Activated B cell treated with CpG ODN at 0.5 μM for 24 hours (primary cell): ENCODE results near the gene SLC19A1. TPM values are rescaled to one million over a fixed set of nuclear protein-coding genes. Genes with fewer than 3 reads are reported as not detected.

Experiments
- ATAC-seq: fragments of 200-7000 bp; cut with Tn5 transposase; one replicate; pipeline ENCODE4 v1.10.0; 2021; ENCODE audit warnings: low read depth, mild to moderate bottlenecking, moderate library complexity
- CTCF ChIA-PET: fragments of 350-600 bp; sonication (Branson Sonifier 250); formaldehyde crosslinking; loops from one replicate; lab custom pipeline; 2021; ENCODE audit warnings: antibody characterized with exemption; lab: Charles Lee
- POLR2A ChIA-PET: fragments of 350-600 bp; sonication (Branson Sonifier 250); formaldehyde crosslinking; loops from one replicate; lab custom pipeline; 2021; ENCODE audit warnings: antibody characterized with exemption; lab: Charles Lee
- DNase-seq: peaks from one replicate; pipeline ENCODE4 v3.0.0; 2022
- H3K27ac Mint-ChIP-seq: one replicate; pipeline ENCODE4 v1.8.0; 2020; ENCODE audit warnings: mixed read lengths
- H3K27me3 Mint-ChIP-seq: one replicate; pipeline ENCODE4 v1.8.0; 2021; ENCODE audit warnings: mixed read lengths
- H3K36me3 Mint-ChIP-seq: one replicate; pipeline ENCODE4 v1.8.0; 2021; ENCODE audit warnings: low read depth, mixed read lengths
- H3K4me1 Mint-ChIP-seq: one replicate; pipeline ENCODE4 v1.8.0; 2021; ENCODE audit warnings: mixed read lengths
- H3K4me3 Mint-ChIP-seq: one replicate; pipeline ENCODE4 v1.8.0; 2020; ENCODE audit warnings: mild to moderate bottlenecking, mixed read lengths
- H3K9me3 Mint-ChIP-seq: one replicate; pipeline ENCODE4 v1.8.0; 2020; ENCODE audit warnings: mixed read lengths
- intact Hi-C: fragments of 100-400 bp; cut with micrococcal nuclease; formaldehyde crosslinking; loops from one replicate; pipeline ENCODE4 v1.15.1; 2024
- total RNA-seq: library from RNA; stranded (reverse); gene quantifications from 2 replicates; pipeline ENCODE4 v1.2.3, GENCODE V29; 2022
- TF ChIP-seq, protein P1 (sequence below): fragments of 200-600 bp; IDR thresholded peaks from one replicate; pipeline ENCODE4 v1.8.0; 2022; ENCODE audit warnings: antibody characterized with exemption, mild to moderate bottlenecking

SLC19A1 gene
- total RNA-seq, 1 donor from 2014 or later: 10.7 TPM

DNA sequence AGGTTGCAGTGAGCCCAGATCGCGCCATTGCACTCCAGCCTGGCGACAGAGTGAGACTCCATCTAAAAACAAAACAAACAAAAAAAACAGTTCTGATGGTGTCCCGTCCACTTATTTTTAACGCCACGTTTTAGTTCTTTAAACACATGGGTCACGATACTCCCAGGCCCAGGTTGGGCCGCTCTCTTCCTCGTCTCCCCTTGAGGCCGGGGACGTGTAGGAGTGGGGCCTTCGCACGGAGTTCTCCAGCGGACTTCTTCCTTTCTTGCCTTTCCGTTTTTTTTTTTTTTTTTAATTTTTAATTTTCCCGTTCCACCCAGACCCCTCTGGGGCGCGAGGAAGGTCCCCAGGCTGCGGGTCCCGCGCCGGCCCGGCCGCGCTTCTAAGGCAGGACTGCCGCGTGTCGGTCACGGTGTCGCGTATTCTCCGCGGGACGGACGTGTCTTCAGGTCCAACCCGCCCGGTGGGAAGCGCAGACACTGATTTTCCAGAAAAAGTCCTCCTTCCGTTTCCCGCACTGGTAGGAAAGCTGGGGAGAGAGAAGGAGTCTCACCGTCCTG, 47.5 kb upstream of the SLC19A1 start:
- intact Hi-C loops: loop anchor here (1.0 kb wide), 1 partner anchor 47 kb away; the partner anchor contains the start of gene SLC19A1
- POLR2A ChIA-PET: interaction anchor here (1.0 kb wide), 1 partner anchor 25 kb away, joined by 3 read pairs; no protein-coding TSS in a partner anchor
- Mint-ChIP-seq H3K27me3 (peaks cover 30% of the 10 kb centered on the region), H3K36me3 (no peaks in the 10 kb centered on the region), H3K4me1 (peaks cover 3% of the 10 kb centered on the region), H3K9me3 (peaks cover 18% of the 10 kb centered on the region), H3K4me3 (no peak overlapping the region), H3K27ac (no peak overlapping the region)
- TF ChIP-seq, protein P1, sequence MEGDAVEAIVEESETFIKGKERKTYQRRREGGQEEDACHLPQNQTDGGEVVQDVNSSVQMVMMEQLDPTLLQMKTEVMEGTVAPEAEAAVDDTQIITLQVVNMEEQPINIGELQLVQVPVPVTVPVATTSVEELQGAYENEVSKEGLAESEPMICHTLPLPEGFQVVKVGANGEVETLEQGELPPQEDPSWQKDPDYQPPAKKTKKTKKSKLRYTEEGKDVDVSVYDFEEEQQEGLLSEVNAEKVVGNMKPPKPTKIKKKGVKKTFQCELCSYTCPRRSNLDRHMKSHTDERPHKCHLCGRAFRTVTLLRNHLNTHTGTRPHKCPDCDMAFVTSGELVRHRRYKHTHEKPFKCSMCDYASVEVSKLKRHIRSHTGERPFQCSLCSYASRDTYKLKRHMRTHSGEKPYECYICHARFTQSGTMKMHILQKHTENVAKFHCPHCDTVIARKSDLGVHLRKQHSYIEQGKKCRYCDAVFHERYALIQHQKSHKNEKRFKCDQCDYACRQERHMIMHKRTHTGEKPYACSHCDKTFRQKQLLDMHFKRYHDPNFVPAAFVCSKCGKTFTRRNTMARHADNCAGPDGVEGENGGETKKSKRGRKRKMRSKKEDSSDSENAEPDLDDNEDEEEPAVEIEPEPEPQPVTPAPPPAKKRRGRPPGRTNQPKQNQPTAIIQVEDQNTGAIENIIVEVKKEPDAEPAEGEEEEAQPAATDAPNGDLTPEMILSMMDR: no peak
- CTCF ChIA-PET: interaction anchor here (1.5 kb wide), 1 partner anchor 34 kb away, joined by 4 read pairs; no protein-coding TSS in a partner anchor
- DNase-seq (no peak), ATAC-seq (no peak)

- POLR2A ChIA-PET: no interaction called here
- intact Hi-C loops: no loop called here
- no peak overlapping the region for H3K27ac Mint-ChIP-seq
- TF ChIP-seq, protein P1: no peak
- H3K36me3 Mint-ChIP-seq: no peaks in the 10 kb centered on the region
- peaks cover 18% of the 10 kb centered on the region for H3K9me3 Mint-ChIP-seq
- no peak for DNase-seq
- H3K4me3 Mint-ChIP-seq: no peak overlapping the region
- H3K4me1 Mint-ChIP-seq: peaks cover 3% of the 10 kb centered on the region
- ATAC-seq: no peak
- peaks cover 35% of the 10 kb centered on the region for H3K27me3 Mint-ChIP-seq
- CTCF ChIA-PET: interaction anchor here (1.5 kb wide), 1 partner anchor 33 kb away, joined by 4 read pairs; no protein-coding TSS in a partner anchor
Measured at GRCh38 chr21:45588871-45589491, 46.7 kb upstream of the SLC19A1 start.

- CTCF ChIA-PET: no interaction called here
- DNase-seq (no peak), ATAC-seq (no peak)
- Mint-ChIP-seq H3K27ac (no peak overlapping the region), H3K36me3 (no peaks in the 10 kb centered on the region), H3K4me3 (no peak overlapping the region), H3K4me1 (no peaks in the 10 kb centered on the region), H3K9me3 (peaks cover 22% of the 10 kb centered on the region), H3K27me3 (peaks cover 33% of the 10 kb centered on the region)
- TF ChIP-seq, protein P1: no peak
- intact Hi-C loops: no loop called here
- POLR2A ChIA-PET: no interaction called here
Measured at GRCh38 chr21:45588086-45588825, 46.0 kb upstream of the SLC19A1 start.

DNA sequence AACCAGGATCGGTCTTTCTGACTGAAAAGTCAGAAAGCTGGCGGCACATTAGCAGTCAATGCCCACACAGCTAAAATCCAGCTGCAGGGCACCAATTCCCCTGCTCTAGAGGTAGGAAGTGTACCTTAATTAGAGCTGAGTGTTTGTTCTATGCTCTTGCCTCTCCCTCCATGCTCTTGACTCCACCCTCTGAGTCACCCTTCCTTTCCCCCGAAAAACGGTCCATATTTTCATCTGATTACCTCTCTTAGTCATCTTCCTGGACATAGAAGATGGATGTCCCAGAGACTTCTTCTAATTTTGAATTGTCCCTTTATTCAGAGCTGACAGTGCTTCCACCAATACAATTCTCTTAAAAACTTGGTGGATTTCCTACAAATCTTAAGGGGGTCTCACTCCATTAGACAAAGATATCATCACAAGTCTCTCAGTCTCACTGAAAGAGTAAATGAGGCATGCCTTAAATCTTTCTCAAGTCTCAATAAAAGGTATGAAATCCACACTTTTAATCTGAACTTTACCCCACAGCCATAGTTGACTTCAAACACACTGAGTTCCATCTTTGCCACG, 44.1 kb upstream of the SLC19A1 start:
- H3K9me3 Mint-ChIP-seq: peaks cover 27% of the 10 kb centered on the region
- H3K4me1 Mint-ChIP-seq: no peaks in the 10 kb centered on the region
- TF ChIP-seq, protein P1: no peak
- H3K4me3 Mint-ChIP-seq: no peak overlapping the region
- H3K36me3 Mint-ChIP-seq: no peaks in the 10 kb centered on the region
- intact Hi-C loops: no loop called here
- ATAC-seq (no peak), DNase-seq (no peak)
- ChIA-PET CTCF (interaction anchor here (1.2 kb wide), 1 partner anchor 30 kb away, joined by 3 read pairs; no protein-coding TSS in a partner anchor), POLR2A (no interaction called here)
- peaks cover 34% of the 10 kb centered on the region for H3K27me3 Mint-ChIP-seq
- no peak overlapping the region for H3K27ac Mint-ChIP-seq
